ENCODE results near the gene TMEM63A.
"Not testable (repeated sequence)": the region's sequence is repeated elsewhere in the genome, so short reads cannot be mapped to it uniquely, and the experiment has no call there.

Gene TMEM63A

DNA sequence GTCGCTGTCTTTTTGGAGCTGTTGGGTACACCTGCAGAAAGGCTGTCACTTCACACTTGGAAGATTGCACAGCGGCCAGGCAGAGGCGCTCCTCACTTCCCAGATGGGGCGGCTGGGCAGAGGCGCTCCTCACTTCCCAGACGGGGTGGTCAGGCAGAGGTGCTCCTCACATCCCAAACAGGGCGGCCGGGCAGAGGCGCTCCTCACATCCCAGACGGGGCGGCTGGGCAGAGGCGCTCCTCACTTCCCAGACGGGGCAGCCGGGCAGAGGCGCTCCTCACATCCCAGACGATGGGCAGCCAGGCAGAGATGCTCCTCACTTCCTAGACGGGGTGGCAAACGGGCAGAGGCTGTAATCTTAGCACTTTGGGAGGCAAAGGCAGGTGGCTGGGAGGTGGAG lies 86.1 kb downstream of the TMEM63A start:
- not testable (repeated sequence) for DNase-seq (ENCODE audit: low read depth in 2 of 2)
